HTR-8/SVneo (cell line): ENCODE measurements around the gene GJA4.

ENCODE experiments used
- DNase-seq: peaks from one replicate; pipeline ENCODE4 v3.0.0; 2011; ENCODE audit warnings: low spot score, mixed read lengths; ENCODE audit not compliant: insufficient read length
- FAIRE-seq: peaks from 2 replicates; lab custom pipeline; 2011; peaks lifted over from hg19 to GRCh38; lab: Jason Lieb, UNC

The GJA4 gene

DNA sequence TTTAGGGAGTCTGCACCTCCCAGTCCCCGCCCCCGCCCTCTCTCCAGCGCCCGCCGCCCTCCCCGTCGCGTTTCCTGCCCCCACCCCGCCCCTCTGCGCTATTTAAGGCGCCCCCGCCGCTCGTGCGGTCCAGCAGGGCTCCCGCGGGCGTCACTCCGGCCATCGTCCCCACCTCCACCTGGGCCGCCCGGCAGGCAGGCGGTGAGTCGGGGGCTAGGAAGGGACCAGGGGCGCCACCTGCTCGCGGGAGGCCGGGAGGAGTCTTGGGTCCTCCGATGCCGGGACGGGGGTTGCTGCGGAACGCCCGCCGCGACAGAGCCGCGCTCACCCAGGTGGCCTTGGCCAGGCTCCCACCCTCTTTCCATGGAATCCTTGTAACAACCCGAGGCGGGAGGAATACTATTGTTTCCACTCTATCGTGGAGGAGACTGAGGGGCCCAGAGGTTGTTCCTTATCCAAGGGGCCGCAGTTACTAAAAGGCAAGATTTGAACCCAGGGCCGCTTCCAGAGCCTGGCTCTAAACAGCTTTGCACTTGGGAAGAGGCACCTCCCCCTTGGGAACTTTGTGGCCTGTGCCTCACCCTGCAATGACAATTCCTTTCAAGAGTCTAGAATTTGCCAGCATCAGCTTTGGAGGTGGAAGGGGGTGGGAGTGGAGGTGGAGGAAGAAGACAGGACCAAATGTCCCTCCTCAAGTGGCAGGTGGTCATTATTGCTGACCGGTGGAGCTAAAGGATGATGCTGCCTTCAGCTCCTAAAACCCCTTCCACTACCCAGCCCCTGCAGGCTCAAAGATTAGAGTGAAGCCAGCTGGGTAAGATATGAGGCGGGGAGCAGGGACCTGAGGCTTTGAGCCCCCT lies at the start of gene GJA4:
Gene GJA4, plus strand, starts transcription at position 132 of the 860 bp plus-strand sequence. CDS start 1,215 bp downstream, outside the sequence.
- DNase-seq: no peak
- no peak for FAIRE-seq

GRCh38 chr1:34743775-34744174 lies 49.0 kb upstream of the GJA4 start:
- DNase-seq (no peak), FAIRE-seq (no peak)

GRCh38 chr1:34744851-34745250 lies 47.9 kb upstream of the GJA4 start:
- FAIRE-seq (no peak), DNase-seq (no peak)

- no peak for FAIRE-seq
These were observed 47.1 kb upstream of the GJA4 start for GRCh38 chr1:34745666-34746065.

GRCh38 chr1:34746101-34746500 lies 46.7 kb upstream of the GJA4 start:
- DNase-seq (no peak), FAIRE-seq (no peak)

More at GRCh38 chr1:34745666-34746065, 47.1 kb upstream of the GJA4 start:
- DNase-seq: no peak

DNA sequence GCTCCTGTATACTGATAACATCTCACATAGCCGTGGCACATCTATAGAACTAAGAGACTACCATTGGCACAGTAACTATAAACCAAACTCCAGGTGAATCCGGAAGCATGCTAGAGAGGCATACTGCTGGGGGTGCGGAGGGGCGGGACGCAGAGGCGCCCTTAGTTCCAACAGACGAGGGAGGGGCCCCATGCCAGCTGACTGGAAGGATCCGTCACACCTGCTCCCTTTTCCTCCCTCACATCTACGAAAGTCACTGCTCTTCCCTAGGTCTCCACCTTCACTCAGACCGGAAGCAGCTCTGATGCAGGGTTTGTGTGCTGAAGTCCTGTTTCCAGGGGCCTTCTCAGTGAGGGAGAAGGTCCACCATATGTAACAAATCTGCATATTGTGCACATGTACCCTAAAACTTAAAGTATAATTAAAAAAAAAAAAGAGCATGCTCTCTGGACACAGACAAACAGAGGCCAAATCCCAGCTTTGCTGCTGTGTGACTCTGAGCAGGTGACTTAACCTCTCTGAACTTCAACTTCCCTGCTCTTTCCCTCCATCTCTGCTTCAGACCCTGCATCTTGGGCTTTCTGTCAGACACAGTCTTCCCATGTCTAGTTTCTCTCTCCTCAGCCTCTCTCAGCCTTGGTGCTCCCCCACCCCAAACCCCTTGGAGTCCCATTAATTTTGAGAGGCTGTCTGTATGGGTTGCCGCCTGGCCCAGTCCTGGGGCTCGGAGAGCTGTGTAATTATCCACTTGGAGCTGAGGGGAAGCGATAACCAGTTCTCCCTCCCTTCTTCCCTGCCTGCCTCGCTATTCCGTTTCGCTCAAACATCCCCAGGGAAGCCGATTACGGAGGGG lies 45.8 kb upstream of the GJA4 start:
- FAIRE-seq: no peak
- no peak for DNase-seq

GRCh38 chr1:34747638-34747941 lies 45.2 kb upstream of the GJA4 start:
- FAIRE-seq (no peak), DNase-seq (no peak)

- FAIRE-seq (no peak), DNase-seq (no peak)
These were observed 42.8 kb upstream of the GJA4 start for GRCh38 chr1:34749992-34750391.

DNA sequence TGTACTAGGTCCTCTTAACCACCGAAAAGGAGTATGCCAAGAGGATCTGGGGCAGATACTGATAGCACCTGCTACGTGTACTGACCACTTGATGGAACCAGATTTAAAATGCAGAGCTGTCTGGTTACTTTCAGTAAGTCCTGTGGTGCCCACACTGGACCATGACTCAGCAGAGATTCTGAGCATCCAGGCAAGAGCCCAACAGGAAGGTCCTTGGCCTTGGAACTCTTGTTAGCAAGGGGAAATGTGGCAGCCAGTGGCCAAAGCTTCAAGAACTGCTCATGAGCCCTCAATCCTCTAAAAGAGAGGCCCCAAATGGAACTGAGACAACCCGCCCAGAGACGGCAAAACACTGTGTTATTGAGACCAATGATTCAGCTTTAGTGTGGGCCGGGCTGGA lies 42.2 kb upstream of the GJA4 start:
- DNase-seq (no peak), FAIRE-seq (no peak)

GRCh38 chr1:34753163-34753562 lies 39.6 kb upstream of the GJA4 start:
- DNase-seq: no peak
- FAIRE-seq: no peak

DNA sequence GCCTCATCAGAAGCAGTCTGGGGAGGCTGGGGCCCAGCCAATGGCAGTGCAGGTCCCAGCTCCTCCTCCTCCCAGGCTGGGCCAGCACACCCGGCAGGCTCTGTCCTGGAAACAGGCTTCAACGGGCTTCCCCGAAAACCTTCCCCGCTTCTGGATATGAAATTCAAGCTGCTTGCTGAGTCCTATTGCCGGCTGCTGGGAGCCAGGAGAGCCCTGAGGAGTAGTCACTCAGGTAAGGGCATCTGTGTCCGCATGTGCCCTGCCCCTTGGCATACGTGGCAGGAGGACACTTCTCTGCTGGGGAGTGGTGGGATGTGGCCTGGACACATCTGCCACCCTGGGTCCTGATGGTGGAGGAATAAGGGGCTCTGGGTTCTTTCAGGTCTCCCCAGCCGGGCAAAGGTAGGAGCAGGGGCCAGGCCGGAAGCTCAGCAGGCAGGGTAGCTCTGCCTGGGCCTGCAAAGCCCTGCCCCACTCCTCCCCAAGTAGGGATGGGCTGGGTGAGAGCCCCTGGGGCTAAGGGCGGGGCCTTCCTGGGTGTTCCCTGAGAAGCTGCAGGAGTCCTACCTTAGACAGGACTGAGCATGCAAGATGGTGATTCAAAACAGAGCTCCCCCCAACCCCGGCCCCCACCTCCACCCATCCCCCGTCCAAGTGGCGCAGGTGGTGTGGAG lies 37.7 kb upstream of the GJA4 start, which contains the start of gene GJB5:
Gene GJB5, plus strand, starts transcription at position 84 of the 674 bp plus-strand sequence. CDS start 2,284 bp downstream, outside the sequence.
- FAIRE-seq (no peak), DNase-seq (no peak)

DNA sequence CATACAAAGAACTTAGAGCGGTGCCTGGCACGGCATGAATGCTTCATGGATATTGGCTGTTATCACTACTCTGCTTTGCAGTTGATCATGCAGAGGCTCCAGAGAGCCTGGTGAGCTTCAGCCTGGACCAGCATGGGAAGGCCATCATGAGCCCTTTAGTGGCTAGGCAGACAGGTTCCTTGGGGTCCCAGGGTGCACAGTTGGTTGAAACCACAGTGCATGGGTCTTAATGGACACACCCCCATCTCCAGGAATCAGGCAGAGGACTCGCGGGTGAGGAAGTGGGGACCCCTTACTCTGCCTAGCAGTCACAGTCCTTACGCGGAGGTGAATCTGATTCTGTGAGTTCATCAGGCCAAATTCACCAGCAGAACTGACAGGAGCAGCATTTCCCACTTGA lies 36.8 kb upstream of the GJA4 start:
- DNase-seq: no peak
- no peak for FAIRE-seq

GRCh38 chr1:34757386-34757785 lies 35.4 kb upstream of the GJA4 start:
- DNase-seq: no peak
- no peak for FAIRE-seq

DNA sequence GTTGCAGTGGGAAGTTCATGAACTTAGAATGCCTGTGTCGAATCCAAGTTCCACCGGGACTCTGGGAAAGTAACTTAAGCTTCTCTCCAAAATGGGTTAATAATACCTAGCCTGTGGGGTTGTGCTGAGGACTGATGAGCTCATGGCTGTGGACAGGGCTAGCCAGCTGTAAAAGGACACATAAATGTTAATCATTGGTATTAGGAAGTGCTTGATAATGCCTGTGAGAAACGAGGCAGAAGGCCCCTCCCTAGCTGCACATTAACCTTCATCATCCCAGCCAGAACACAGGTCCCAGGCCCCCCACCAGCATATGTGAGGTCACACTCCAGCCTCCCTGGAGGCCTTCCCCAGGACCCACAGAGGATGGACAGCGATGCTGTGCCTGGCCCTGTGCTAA lies 34.0 kb upstream of the GJA4 start:
- no peak for FAIRE-seq
- DNase-seq: no peak

DNA sequence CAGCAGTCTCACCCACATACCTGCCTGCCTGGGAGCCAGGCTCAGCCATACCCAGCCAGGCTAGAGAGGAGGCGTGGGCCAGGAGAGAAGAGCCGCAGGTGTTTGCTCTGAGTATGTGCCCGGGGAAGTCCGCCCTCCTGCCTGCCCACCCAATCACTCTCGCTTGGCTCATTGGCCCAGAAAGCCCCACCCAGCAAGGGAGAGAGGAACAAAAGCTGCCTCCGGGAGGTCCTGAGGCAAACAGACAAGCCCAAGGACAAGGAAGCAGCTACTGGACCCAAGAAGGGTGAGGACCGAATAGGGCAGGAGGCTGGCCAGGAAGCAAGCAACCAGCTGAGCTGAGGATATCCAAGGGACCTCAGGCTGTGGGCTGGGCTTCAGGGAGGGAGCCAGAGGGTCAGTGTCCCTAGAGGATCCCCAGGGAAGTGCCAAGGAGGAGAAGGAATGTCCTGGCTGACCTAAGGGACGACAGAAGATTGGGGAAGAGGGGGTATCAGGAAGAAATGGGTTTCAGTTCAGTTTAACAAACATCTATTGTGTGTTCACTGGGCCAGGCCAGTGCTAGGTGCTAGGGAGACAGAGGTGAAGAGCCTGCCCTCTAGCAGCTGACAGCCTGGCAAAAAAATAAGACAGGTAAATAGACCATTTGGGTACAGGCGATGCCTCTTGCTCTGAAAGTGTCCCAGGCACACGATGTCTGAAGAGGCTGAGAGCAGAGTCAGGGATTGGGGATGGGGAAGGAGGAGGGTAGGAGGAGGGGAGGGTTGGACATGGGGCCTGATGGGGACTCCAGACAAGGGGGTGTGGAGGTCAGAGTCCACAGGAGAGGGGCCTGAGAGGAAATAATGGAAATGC lies 33.1 kb upstream of the GJA4 start, which contains the start of gene GJB4:
Gene GJB4, plus strand, starts transcription at position 238 of the 855 bp plus-strand sequence. CDS start 1,515 bp downstream, outside the sequence.
- DNase-seq: no peak

DNA sequence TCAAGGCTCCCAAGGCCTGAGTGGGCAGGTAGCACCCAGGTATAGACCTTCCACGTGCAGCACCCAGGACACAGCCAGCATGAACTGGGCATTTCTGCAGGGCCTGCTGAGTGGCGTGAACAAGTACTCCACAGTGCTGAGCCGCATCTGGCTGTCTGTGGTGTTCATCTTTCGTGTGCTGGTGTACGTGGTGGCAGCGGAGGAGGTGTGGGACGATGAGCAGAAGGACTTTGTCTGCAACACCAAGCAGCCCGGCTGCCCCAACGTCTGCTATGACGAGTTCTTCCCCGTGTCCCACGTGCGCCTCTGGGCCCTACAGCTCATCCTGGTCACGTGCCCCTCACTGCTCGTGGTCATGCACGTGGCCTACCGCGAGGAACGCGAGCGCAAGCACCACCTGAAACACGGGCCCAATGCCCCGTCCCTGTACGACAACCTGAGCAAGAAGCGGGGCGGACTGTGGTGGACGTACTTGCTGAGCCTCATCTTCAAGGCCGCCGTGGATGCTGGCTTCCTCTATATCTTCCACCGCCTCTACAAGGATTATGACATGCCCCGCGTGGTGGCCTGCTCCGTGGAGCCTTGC lies 31.5 kb upstream of the GJA4 start:
- DNase-seq (no peak), FAIRE-seq (no peak)

More for the DNA sequence above, 33.1 kb upstream of the GJA4 start, which contains the start of gene GJB4:
- FAIRE-seq: no peak

DNA sequence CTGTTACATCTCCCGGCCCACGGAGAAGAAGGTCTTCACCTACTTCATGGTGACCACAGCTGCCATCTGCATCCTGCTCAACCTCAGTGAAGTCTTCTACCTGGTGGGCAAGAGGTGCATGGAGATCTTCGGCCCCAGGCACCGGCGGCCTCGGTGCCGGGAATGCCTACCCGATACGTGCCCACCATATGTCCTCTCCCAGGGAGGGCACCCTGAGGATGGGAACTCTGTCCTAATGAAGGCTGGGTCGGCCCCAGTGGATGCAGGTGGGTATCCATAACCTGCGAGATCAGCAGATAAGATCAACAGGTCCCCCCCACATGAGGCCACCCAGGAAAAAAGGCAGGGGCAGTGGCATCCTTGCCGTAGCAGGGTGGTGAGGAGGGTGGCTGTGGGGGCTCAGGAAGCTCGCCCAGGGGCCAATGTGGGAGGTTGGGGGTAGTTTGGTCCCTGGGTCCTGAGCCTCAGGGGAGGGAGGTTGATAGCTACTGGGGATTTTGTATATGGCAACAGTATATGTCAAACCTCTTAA lies 31.0 kb upstream of the GJA4 start:
- DNase-seq (no peak), FAIRE-seq (no peak)

DNA sequence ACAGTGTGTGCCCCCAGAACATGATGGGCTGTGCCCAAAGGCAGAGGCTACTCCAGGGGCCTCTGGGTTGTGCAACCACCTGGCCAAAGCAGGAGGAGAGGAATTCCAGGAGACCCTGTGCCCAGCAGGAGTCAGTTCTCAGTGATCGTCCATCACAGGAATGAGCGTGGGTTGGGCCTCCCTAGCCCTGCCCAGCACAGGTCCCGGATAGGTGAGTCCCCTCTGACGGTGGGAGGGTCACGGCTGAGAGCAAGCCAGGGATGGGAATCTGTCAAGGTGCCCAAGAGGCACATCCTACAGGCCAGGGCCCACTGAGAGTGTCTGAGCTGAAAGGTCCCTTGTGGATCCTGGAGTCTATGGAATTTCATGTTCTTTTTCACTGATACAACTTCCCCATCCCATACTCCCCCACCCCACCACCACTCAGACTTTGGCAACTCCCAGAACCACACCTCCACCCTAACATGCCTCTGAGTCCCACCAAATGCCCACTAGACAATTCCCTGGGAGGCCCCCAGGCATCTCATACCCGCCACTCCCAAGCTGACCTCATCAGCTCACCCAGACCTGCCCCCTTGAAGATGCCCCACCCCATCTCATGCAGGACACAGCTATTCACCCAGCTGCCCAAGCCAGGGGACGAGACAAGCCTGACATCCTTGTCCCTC lies 30.2 kb upstream of the GJA4 start:
- no peak for DNase-seq
- FAIRE-seq: no peak
